ENCODE data around the gene VASH2. TPM values are rescaled to one million over a fixed set of nuclear protein-coding genes. Genes with fewer than 3 reads are reported as not detected.
"Not testable (repeated sequence)": the region's sequence is repeated elsewhere in the genome, so short reads cannot be mapped to it uniquely, and the experiment has no call there.

The VASH2 gene
- total and polyA plus RNA-seq, 12 donors = 0.37 to 1.2 (median 0.73) TPM

- TF ChIP-seq, protein P1, sequence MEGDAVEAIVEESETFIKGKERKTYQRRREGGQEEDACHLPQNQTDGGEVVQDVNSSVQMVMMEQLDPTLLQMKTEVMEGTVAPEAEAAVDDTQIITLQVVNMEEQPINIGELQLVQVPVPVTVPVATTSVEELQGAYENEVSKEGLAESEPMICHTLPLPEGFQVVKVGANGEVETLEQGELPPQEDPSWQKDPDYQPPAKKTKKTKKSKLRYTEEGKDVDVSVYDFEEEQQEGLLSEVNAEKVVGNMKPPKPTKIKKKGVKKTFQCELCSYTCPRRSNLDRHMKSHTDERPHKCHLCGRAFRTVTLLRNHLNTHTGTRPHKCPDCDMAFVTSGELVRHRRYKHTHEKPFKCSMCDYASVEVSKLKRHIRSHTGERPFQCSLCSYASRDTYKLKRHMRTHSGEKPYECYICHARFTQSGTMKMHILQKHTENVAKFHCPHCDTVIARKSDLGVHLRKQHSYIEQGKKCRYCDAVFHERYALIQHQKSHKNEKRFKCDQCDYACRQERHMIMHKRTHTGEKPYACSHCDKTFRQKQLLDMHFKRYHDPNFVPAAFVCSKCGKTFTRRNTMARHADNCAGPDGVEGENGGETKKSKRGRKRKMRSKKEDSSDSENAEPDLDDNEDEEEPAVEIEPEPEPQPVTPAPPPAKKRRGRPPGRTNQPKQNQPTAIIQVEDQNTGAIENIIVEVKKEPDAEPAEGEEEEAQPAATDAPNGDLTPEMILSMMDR (IDR thresholded peaks at IDR 0.05) = no peak
- Histone ChIP-seq H3K4me3 (no peak overlapping the region), H3K36me3 (peaks cover 0 to 41% (median 0%) of the 10 kb centered on the region in 9 donors), H3K9me3 (no peaks in the 10 kb centered on the region), H3K27ac (no peak overlapping the region), H3K27me3 (no peaks in the 10 kb centered on the region), H3K4me1 (peaks cover 0 to 8% (median 0%) of the 10 kb centered on the region in 9 donors)
- DNase-seq (no peak), ATAC-seq (no peak)
- intact Hi-C loops (cut with DNase I) = loop anchor here in 2 of 10 donors (10.0 kb wide), 2 partner anchors 163 to 333 kb away; no protein-coding TSS in a partner anchor
- 75 to 82% methylated on average over 6 of the region's 6 CpGs for WGBS, 2 donors
These were observed 37.5 kb downstream of the VASH2 start for GRCh38 chr1:212987702-212988322.

GRCh38 chr1:212990276-212990675 lies 39.9 kb downstream of the VASH2 start:
- H3K4me3 ChIP-seq = no peak overlapping the region
- WGBS, 2 donors = 29 to 51% methylated on average over 1 of the region's 1 CpG
- H3K27me3 ChIP-seq = no peaks in the 10 kb centered on the region
- peaks cover 0 to 66% (median 4%) of the 10 kb centered on the region in 9 donors for H3K36me3 ChIP-seq
- DNase-seq (no peak), ATAC-seq (no peak)
- TF ChIP-seq, protein P1 (IDR thresholded peaks at IDR 0.05) = no peak
- intact Hi-C loops (cut with DNase I) = loop anchor here in 6 of 10 donors (5.0 to 10.0 kb wide), 3 partner anchors 173 to 515 kb away; no protein-coding TSS in a partner anchor
- H3K4me1 ChIP-seq = peaks cover 0 to 8% (median 0%) of the 10 kb centered on the region in 9 donors
- H3K9me3 ChIP-seq = no peaks in the 10 kb centered on the region
- no peak overlapping the region for H3K27ac ChIP-seq

DNA sequence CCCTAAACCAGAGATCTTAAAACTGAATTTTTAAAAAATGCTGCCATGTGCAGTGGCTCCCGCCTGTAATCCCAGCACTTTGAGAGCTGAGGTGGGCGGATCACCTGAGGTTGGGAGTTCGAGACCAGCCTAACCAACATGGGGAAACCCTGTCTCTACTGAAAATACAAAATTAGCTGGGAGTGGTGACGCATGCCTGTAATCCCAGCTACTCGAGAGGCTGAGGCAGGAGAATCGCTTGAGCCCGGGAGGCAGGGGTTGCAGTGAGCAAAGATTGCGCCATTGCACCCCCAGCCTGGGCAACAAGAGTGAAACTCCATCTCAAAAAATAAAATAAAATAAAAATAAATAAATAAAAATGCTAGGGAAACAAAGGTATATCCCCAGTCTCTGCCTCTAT lies 43.6 kb downstream of the VASH2 start:
- ATAC-seq, H3K4me1 ChIP-seq, H3K27ac ChIP-seq, H3K9me3 ChIP-seq, H3K4me3 ChIP-seq, H3K27me3 ChIP-seq, DNase-seq: not testable (repeated sequence)
- H3K36me3 ChIP-seq = peaks cover 0 to 99% (median 13%) of the 10 kb centered on the region in 9 donors
- WGBS, 2 donors = 95 to 97% methylated on average over 8 of the region's 8 CpGs
- intact Hi-C loops (cut with DNase I) = loop anchor here in 8 of 10 donors (2.0 to 10.0 kb wide), 5 partner anchors 177 to 519 kb away; no protein-coding TSS in a partner anchor

DNA sequence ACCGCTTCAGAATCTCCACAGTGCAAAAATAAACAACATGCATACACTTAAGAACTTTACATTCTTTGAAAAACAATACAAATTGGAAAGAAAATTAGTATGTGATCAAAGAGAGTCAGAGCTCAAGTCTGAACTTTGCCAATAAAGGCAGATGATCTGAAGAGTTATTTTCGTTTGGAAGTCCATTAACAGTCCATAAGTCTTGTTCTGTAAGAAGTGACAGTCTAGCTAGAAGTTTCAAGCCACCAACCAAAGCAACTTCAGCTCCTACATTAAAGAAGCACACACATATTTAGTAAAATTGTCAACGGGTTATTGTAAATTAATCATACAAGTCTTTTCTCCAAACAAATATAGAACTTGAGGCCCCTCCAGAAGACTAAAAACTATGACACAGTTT lies 44.6 kb downstream of the VASH2 start:
- DNase-seq (no peak), ATAC-seq (no peak)
- Histone ChIP-seq H3K27me3 (no peaks in the 10 kb centered on the region), H3K4me3 (no peak overlapping the region), H3K4me1 (peaks cover 0 to 8% (median 0%) of the 10 kb centered on the region in 9 donors), H3K9me3 (no peaks in the 10 kb centered on the region), H3K27ac (no peak overlapping the region), H3K36me3 (peaks cover 0 to 100% (median 18%) of the 10 kb centered on the region in 9 donors)
- 87 to 96% methylated on average over 3 of the region's 3 CpGs for WGBS, 2 donors
- intact Hi-C loops (cut with DNase I) = loop anchor here in 9 of 10 donors (2.0 to 10.0 kb wide), 5 partner anchors 178 to 520 kb away; no protein-coding TSS in a partner anchor
- TF ChIP-seq, protein P1 (IDR thresholded peaks at IDR 0.05) = no peak

DNA sequence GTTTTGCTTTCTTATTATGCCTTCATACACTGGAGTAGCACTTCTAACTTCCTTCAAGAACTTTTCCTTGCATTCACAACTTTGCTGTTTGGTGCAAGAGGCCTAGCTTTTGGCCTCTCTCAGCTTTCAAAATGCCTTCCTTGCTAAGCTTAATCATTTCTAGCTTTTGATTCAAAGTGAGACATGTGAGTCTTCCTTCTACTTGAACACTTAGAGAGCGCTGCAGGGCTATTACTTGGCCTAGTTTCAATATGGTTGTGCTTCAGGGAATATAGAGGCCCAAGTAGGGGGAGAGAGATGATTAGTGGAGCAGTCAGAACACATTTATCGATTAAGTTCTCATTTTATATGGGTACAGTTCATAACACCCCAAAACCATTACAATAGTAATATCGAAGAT lies 52.9 kb downstream of the VASH2 start:
- DNase-seq (no peak), ATAC-seq (no peak)
- no peaks in the 10 kb centered on the region for H3K27me3 ChIP-seq
- H3K9me3 ChIP-seq = no peaks in the 10 kb centered on the region
- TF ChIP-seq, protein P1 (IDR thresholded peaks at IDR 0.05) = no peak
- H3K27ac ChIP-seq = no peak overlapping the region
- 95 to 96% methylated on average over 3 of the region's 3 CpGs for WGBS, 2 donors
- H3K4me3 ChIP-seq = no peak overlapping the region
- intact Hi-C loops (cut with DNase I) = no loop called here
- H3K4me1 ChIP-seq = no peaks in the 10 kb centered on the region
- H3K36me3 ChIP-seq = peaks cover 0 to 100% (median 33%) of the 10 kb centered on the region in 9 donors

Measured in heart right ventricle (tissue), 16 donors.